Jurkat, Clone E6-1 (cell line): ENCODE data around the gene GPR107.

Source experiments
- DNase-seq: peaks from one replicate; pipeline ENCODE4 v3.0.0-alpha.2; 2011; ENCODE audit warnings: low read depth, low spot score
- H3K4me3 ChIP-seq: 2 replicates; pipeline ENCODE4 v1.5.1; 2011; ENCODE audit warnings: mild to moderate bottlenecking, low read length, control low read depth, moderate library complexity

Gene GPR107

DNA sequence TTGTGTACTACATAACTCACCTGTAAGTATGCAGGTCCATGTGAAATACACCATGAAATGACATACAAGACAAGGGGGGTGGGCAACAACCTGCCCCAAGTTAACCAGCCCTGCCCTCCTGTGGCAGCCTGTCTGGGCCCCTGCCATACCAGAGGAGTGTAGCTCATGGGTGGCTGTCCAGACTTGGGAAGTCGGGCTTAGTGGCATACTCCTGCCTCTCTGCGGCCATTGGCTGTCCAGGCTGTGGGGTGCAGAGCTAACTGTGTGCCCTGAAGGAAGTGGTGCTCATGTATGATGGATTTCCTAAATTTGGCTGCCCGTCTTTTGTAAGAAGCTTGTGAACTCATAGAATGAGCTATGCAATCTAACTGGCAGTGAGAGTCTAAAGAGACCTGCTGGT, 47.0 kb downstream of the GPR107 start:
- DNase-seq, result no peak

DNA sequence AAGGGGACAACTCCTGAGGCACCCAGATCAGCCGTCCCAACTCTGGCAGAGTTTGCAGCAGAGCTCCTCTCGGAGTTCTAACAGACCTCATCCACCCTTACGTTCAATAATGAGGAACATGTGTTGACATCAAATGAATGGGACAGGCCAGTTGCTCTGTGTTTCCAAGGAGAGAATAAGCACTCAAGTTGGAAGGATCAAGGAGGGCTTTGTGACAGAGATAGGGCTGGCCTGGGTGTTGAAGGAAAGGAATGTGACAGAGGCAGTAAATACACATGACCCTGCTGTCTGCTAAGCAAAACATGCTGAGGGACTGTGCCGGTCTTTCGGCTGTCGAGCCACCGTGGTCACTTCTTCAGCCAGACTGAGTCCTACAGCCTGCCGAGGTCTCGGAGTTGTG, 48.2 kb downstream of the GPR107 start:
- no peak overlapping the region for H3K4me3 ChIP-seq
- no peak for DNase-seq

More for the DNA sequence above, 47.0 kb downstream of the GPR107 start:
- H3K4me3 ChIP-seq, result no peak overlapping the region

DNA sequence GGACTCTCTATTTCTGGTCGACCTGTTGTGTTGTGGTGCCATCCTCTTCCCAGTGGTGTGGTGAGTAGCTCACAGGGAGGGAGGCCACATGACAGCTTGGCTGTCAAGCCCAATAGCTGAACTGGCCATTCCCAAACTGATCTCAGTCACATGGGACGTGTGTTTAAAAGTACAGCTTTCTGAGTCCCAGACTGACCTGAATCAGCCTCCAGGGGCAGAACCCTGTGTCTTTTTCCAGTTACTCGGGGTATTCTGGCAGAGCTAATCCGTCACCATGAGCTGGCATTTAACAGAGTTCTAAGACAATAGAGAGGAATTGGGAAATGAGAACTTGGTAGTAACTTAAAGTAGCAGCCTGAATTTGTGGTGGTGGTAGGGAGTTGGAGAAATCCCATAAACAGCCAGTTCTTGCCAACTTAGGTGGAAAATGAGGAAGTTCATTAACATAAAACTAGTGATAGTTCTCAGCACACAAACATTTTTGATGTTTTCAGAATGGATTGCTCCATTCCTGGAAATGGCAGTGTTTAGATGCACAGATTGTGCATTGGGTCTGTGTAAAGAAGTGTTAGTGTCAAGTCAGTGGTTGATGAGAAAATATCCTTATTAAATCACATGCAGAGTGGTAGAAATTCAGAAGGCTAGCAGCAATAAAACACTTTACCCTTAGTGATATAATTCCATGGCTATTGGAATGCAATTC, 50.9 kb downstream of the GPR107 start:
- DNase-seq, result no peak
- no peak overlapping the region for H3K4me3 ChIP-seq

- no peak for DNase-seq
- no peak overlapping the region for H3K4me3 ChIP-seq
Observed at GRCh38 chr9:130106860-130107233, 53.1 kb downstream of the GPR107 start.

DNA sequence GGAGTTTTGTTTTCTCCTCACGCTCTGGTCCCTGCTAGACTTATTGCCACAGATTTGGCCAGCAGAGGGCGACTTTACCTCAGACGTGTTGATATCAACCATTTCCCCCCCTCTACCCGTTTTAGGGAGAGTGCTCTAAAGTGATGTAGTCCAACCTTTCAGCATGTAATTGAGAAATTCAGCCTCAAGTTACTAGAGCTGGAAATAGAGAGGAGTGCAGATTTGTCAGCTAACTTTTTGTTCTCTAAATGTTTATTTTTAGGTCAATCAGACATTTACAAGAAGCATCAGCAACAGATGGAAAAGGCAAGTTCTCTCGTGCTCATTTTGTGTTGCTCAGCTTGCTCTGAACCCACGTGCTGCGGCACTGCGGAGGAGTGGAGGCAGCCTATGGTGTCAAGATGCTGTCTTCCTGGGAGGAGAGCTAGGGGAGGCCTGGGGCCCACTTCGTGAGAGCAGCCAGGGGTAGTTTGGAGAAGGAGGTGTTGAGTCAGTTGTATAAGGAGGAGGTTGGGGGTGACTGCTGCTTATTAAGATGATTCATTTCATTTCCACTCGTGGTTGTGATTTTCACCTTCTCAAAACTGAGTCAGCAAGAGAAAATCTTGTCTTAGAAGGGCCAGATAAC, 53.6 kb downstream of the GPR107 start:
- DNase-seq, result peak; percentile 74
- H3K4me3 ChIP-seq, result no peak overlapping the region

DNA sequence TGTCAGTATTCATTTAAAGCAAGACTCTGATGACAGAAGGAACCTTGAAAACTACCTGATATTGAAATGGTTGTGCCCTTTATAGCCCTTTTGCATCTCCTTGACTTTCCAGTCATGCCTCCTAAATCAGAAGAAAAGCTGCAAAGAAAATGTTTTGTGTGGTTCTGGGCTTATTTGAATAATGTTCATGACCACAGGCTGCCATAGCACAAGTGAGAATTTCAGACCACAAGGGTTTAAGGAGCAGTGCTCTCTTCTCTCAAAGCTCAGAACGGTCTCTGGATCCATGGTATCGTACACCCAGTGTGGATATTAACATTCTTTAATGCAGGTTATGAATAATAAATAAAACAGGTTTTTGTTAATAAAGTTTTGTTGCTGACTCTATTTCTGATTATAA, 54.2 kb downstream of the GPR107 start:
- no peak for DNase-seq
- no peak overlapping the region for H3K4me3 ChIP-seq

DNA sequence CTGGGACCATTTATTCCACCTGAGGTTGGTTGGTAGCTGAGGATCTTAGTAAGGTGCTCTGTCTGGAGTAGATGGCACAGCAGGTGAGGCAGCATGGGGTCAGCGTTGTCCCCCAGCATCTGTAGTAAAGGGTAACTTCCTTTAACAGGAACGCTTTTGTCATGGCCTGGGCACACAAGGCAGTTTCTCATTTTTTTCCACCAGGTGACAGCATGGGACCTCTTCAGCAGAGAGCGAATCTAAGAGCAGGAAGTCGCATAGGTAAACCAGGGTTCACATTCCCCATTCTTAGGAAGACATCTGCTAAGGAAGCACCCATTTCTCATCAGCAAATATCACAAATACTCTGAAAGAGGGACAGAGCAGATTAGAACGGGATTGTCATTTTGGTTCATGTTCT, 56.5 kb downstream of the GPR107 start:
- H3K4me3 ChIP-seq, result no peak overlapping the region
- DNase-seq, result no peak

- H3K4me3 ChIP-seq, result no peak overlapping the region
- no peak for DNase-seq
Observed at GRCh38 chr9:130110596-130111021, 56.9 kb downstream of the GPR107 start.

DNA sequence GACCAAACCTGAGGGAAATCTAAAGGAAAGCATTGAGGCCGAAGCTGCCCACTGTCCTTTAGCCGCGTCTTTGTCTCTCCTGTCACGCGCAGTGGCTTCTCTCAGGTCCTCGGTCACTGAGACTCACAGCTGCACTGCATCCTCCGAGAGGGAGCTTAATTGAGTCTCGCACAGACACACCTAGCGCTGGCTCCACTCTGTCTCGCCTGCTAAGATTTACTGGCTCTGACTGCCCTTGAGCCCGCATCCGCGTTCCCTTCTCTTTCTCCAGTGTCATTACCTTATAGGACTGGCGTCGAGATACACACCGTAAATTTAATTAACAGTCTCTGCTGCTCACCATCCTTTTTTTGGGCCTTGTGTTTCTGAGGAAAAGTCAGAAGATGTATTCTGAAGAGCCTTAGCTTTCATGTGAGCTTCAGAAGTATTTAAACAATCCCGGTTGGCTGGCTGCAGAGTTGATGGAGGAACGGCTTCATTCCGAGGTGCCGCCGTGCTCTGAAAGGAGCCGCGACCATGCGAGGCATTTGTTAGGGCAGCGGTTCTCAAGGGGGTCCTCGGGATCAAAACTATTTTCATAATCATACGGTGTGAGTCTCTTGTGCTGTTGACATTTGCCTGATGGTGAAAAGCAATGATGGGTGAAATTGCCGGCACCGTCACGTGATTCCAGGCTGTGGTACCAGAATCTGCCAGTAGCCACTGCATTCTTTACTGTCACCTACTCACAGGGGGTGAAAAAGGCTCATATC, 58.3 kb downstream of the GPR107 start:
- DNase-seq, result no peak
- no peak overlapping the region for H3K4me3 ChIP-seq

DNA sequence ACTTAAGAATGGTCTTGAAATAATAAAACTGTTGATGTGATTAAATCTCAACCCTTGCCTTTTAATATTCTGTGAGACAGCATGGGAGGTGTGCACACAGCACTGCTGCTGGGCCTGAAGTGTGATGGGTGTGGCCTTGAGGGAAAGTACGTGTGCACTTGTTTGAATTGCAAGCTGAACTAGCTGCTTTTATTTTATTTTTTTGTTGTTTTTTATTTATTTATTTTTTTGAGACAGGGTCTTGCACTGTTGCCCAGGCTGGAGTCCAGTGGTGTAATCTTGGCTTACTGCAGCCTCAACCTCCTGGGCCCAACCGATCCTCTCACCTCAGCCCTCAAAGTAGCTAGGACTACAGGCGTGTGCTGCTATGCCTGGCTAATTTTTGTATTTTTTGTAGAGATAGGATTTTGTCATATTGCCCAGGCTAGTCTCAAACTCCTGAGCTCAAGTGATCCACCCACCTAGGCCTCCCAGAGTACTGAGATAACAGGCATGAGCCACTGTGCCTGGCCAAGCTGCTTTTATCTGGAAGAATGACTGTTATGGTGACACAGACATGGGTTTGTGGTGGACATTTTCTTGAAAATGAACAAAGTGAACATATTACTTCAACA, 58.9 kb downstream of the GPR107 start:
- H3K4me3 ChIP-seq, result no peak overlapping the region
- DNase-seq, result no peak

- no peak for DNase-seq
- no peak overlapping the region for H3K4me3 ChIP-seq
Observed at GRCh38 chr9:130114741-130115140, 61.0 kb downstream of the GPR107 start.

GRCh38 chr9:130116346-130116745, 62.6 kb downstream of the GPR107 start:
- DNase-seq, result no peak
- no peak overlapping the region for H3K4me3 ChIP-seq

DNA sequence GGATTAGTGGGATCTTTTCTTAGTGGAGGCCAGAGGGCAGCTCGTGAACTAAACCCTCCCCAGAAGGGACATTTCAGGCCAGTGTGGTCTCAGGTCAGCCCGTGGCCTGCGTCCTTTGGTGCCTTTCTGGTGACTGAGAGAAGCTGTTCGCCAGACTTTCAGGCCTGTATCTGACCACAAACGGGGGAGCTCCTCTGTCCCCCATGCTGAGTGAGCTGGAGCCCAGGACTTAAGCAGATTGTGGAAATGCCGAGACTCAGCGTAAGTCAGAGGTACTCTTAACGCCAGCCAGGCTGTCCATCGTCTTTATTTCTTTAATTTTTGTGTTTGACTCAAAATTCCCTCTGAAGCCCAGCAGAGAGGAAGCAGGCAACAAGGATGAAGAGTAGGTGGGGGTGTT, 63.7 kb downstream of the GPR107 start:
- no peak overlapping the region for H3K4me3 ChIP-seq
- no peak for DNase-seq

GRCh38 chr9:130117816-130118632, 64.3 kb downstream of the GPR107 start:
- no peak for DNase-seq
- H3K4me3 ChIP-seq, result no peak overlapping the region

DNA sequence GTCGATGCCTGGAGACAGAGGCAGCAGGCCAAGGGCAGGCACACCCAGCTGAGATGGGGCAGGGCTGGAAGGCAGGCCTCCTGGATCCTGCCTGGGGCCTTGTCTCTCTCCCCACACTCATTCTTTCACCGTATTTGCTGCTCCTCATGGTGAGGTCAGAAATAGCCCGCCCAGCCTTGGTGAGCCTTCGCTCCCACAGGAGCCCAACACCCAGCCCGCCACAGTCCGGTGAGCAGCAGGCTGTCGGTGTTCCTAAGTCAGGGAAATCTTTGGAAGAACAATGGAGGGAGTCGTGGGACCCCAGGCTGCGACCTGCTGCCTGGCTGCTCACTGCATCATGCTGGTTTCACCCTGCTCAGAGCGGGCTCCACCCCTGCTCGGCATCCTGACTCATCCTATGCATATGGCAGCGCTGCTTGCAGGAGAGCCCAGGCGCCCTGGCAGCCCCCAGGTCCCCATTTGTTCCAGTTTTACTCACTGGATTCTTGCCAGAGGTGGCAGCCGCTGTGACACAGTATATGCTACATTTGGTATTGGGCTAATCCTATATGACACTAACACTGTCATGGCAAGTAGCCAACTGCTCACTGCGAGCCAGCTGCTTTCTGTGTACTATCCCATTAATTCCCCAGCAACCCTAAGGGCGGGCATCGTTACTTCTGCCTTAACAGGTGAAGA, 65.3 kb downstream of the GPR107 start:
- H3K4me3 ChIP-seq, result no peak overlapping the region

GRCh38 chr9:130119519-130120298, 66.0 kb downstream of the GPR107 start:
- no peak overlapping the region for H3K4me3 ChIP-seq
- DNase-seq, result no peak

More for the DNA sequence above, 65.3 kb downstream of the GPR107 start:
- no peak for DNase-seq

- DNase-seq, result no peak
- H3K4me3 ChIP-seq, result no peak overlapping the region
Observed at GRCh38 chr9:130120299-130120587, 66.5 kb downstream of the GPR107 start.

GRCh38 chr9:130120832-130121231, 67.1 kb downstream of the GPR107 start:
- DNase-seq, result no peak
- H3K4me3 ChIP-seq, result no peak overlapping the region
